Sciatic nerve (tissue), 2 donors: Measurements from ENCODE around the gene CAMK1D. TPM values are rescaled to one million over a fixed set of nuclear protein-coding genes. Genes with fewer than 3 reads are reported as not detected.
A peak's percentile ranks its signal among the peaks of the same experiment; 100 is the strongest.

Source experiments
- ATAC-seq: fragments of 200-7000 bp; cut with Tn5 transposase; one replicate; pipeline ENCODE4 v1.9.1; 2020; ENCODE audit warnings: mild to moderate bottlenecking, moderate library complexity
- DNase-seq: peaks from one replicate; pipeline ENCODE4 v3.0.0-alpha.2; 2020; ENCODE audit warnings: low spot score
- intact Hi-C: fragments of 100-400 bp; cut with DNase I; formaldehyde crosslinking; loops from one replicate; pipeline ENCODE4 v1.14.2; 2022
- total RNA-seq: library from RNA; stranded (reverse); fragmentation: NEBNext Ultra II Directional; extraction: Animal tissue kit (Norgen Biotek cat#: 25700); gene quantifications from one replicate; pipeline ENCODE4 v1.2.1, GENCODE V29; 2021
- donor health status: DM: no; HTN: no; CAD: no.
- donor health status: DM: no; HTN: no; CAD: no.

Gene CAMK1D
- total RNA-seq, 1 donor from 2014 or later: 27.1 TPM

DNA sequence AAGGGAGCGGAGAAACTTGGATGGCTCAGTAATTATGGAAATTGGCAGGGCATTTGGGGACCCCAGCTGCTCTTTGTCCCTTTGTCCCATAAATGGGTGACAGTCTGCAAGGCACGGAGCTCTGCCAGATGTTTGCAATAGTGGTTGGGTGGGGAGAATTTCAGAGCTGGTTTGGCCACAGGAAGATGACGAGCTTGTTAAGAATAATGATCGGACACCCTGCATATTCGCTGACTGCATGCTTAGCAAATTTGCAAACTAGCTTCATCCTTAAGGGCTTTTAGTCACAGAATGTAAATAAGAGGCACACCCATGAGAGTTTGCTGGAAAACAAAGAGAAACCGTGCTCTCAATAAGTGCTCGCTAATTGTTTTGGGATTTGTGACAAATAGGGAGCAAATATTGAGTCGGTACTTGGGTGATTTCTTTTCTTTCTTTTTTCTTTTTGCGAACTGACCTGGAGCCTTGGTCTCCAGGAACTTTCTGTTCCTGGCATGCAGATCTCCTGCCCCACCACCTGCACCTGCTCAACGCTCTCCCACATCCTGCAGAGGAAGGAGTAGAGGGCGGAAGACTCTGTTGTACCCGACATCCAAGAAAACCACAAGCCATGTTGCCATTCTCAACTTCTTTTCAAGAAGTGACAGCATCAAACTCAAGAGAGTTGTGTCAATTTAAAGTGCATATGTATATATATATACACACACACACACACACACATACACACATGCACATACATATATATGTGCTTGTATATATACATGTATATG is 238.9 kb downstream of the CAMK1D start:
- no peak for DNase-seq
- ATAC-seq: no peak
- intact Hi-C loops: no loop called here

GRCh38 chr10:12589291-12589690 is 239.9 kb downstream of the CAMK1D start:
- ATAC-seq: no peak
- no peak for DNase-seq
- intact Hi-C loops: no loop called here

DNA sequence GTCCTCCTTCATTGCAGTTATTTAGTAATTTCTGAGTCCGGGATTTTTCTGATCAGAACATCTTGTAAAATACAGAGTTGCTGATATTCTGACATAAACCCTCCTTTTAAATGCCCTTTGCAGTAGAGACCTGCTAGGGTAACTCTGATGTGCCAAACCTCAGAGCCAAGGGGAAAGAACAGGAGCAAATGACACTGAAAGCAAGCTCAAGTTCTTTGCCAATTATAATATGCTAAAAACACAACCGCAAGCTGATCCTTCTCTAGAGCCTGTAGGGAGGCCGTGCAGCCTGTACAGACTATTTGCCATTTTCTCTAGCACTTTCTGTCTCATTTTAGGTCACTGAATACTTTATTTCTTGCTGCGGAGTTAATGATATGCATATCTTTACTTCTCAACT is 240.4 kb downstream of the CAMK1D start:
- no peak for ATAC-seq
- no peak for DNase-seq
- intact Hi-C loops: no loop called here

GRCh38 chr10:12590675-12591659 is 241.6 kb downstream of the CAMK1D start:
- intact Hi-C loops: no loop called here
- DNase-seq (no peak), ATAC-seq (no peak)

GRCh38 chr10:12592967-12593366 is 243.6 kb downstream of the CAMK1D start:
- no peak for ATAC-seq
- intact Hi-C loops: no loop called here

GRCh38 chr10:12594448-12594944 is 245.1 kb downstream of the CAMK1D start:
- ATAC-seq: no peak
- intact Hi-C loops: no loop called here
- DNase-seq: no peak

More at GRCh38 chr10:12592967-12593366, 243.6 kb downstream of the CAMK1D start:
- no peak for DNase-seq

DNA sequence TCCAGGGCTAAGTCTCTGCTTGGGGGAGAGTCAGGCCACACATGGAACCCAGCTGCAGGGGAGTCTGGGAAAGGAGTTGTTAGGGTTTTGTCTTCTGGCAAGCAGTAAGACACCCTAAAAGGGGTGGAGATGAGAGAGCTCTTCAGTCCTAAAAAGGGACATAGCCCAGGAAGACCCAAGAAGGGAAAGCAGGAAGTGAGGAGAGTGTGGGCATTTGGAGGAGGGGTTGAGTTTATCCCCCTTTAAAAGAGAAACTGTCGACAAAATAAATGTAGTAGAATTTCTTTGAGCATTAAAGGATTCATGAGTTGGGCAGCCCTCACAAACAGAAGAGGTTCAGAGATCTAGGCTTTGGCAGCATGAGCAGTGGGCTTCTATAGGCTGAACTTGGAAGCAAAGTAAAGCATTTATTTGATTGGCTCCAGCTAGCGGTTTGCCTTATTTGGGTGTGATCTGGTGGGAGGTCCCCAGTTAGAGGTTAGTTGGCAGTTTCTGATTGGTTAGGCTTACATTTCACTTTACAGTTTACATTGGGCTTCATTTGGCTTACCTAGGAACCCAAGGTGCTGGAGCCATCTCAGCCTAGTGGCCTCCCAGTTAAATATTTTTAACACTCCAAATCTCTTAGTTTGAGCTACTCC is 246.7 kb downstream of the CAMK1D start:
- intact Hi-C loops: no loop called here
- no peak for DNase-seq
- ATAC-seq: no peak

GRCh38 chr10:12597176-12597575 is 247.8 kb downstream of the CAMK1D start:
- no peak for ATAC-seq
- intact Hi-C loops: no loop called here

GRCh38 chr10:12597788-12598765 is 248.7 kb downstream of the CAMK1D start:
- DNase-seq: no peak
- no peak for ATAC-seq
- intact Hi-C loops: no loop called here

More at GRCh38 chr10:12597176-12597575, 247.8 kb downstream of the CAMK1D start:
- DNase-seq: no peak

DNA sequence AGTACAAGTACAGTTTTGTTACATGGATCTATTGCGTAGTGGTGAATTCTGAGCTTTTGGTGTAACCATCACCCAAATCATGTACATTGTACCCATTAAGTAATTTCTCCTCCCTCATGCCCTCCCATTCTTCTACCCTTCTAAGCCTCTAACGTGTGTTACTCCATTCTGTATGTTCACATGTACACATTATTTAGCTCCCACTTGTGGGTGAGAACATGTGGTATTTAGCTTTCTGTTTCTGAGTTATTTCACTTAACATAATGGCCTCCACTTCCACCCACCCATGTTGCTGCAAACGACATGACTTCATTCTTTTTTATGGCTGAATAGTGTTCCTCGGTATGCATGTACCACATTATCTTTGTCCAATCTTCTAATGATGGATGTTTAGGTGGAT is 251.3 kb downstream of the CAMK1D start:
- no peak for DNase-seq
- intact Hi-C loops: no loop called here
- ATAC-seq: no peak

DNA sequence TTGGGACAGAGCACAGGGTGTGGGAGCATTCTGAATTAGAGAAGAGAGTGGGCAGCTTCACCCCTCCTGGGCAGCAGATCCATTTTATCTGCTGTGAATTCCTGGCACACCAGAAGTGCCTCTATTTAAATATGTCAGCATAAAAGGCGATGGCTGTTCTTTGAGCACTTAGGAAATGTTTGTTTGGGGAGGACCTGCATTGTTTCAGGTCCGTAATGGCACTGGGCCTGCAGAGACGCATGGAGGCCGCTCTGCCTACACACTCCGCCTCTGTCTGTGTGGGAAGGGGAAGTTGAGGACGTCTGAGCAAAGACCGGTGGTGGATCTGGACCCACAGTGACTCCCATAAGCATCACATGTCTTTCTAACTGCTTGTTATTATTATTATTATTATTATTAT is 253.2 kb downstream of the CAMK1D start:
- intact Hi-C loops: no loop called here
- ATAC-seq (no peak), DNase-seq (no peak)

- DNase-seq (no peak), ATAC-seq (no peak)
- intact Hi-C loops: no loop called here
Measured at GRCh38 chr10:12603766-12604470, 254.6 kb downstream of the CAMK1D start.

DNA sequence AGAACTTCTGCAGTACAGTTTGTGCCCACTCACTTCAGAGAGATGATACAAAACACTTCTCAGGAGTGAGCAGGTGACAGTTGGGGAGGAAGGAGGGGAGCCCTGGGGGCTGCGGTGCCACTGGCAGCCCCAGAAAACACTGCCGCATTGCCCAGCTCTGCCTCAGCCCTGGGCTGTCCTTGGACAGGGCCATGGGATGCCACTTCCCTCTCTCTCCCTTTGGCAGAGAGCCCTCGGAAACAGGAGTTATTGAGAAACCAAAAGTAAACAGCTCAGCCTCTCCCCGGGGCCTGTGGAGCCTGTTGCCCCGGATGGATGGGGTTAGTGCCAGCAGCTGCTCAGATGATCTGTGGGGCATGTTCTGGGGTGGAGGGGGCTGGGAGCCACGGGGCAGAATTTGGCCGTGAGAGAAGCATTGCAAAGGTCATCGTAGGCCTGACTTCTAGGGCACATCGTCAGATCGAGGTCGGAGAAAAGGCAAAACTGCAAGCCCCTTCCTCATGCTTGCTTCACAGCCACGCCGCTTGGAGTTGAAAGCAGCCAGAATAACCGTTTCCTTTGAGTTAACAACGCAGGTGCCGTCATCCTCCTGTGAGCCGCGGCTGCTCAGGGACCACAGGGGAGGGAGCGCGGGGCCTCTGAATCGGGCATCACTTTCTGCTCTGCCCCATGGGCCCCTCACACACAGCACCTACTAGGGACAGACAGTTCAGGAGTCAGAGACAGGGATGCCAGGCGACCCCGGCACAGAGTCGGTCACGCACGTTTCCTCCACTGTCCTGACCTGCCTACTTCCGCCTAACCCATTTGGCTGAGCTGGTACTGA is 256.4 kb downstream of the CAMK1D start:
- intact Hi-C loops: no loop called here
- ATAC-seq (peak; percentile 93), DNase-seq (peak; percentile 69)

DNA sequence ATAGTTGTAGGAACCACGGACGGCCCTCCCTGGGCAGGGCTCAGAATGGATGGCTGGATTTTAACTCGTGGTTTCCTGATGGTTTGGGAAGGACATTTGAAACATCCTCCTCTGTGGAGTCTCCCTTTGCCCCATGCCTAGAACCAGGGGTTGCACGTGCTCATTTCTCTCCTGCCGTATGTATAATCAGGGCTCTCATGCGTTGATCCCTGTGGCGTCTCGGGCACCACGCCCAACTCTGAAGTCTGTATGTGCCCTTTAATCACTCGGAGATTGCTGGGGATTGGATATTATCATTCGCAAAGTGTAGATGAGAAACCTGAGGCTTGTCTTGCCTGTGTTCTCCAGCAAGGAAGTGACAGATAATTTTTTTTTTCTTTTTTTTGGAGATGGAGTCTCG is 257.1 kb downstream of the CAMK1D start:
- intact Hi-C loops: no loop called here
- ATAC-seq: no peak

GRCh38 chr10:12608761-12609160 is 259.4 kb downstream of the CAMK1D start:
- no peak for DNase-seq
- no peak for ATAC-seq

More for the DNA sequence above, 257.1 kb downstream of the CAMK1D start:
- no peak for DNase-seq

GRCh38 chr10:12609435-12609834 is 260.1 kb downstream of the CAMK1D start:
- intact Hi-C loops: no loop called here
- ATAC-seq: no peak
- DNase-seq: no peak

More at GRCh38 chr10:12608761-12609160, 259.4 kb downstream of the CAMK1D start:
- intact Hi-C loops: no loop called here

GRCh38 chr10:12613136-12613535 is 263.8 kb downstream of the CAMK1D start:
- intact Hi-C loops: no loop called here
- no peak for DNase-seq
- no peak for ATAC-seq
